Suprapubic skin (tissue), 4 donors: Measurements from ENCODE around the gene DHX35.

Experiments used
- EP300 ChIP-seq: sonication (generic); formaldehyde crosslinking; IDR thresholded peaks from one replicate; pipeline ENCODE4 v1.6.1; 2017; ENCODE audit warnings: antibody characterized with exemption
- POLR2A ChIP-seq, 2 donors: fragments of 450-650 bp; IDR thresholded peaks; one replicate each; pipeline ENCODE4 v1.6.1; 2017; ENCODE audit warnings: antibody characterized with exemption in 2 of 2, mild to moderate bottlenecking in 2 of 2, moderate library complexity in 2 of 2
- POLR2AphosphoS5 ChIP-seq, 3 donors: sonication (generic); formaldehyde crosslinking; IDR thresholded peaks; one replicate each; pipeline ENCODE4 v1.6.1; 2017; ENCODE audit warnings: antibody characterized with exemption in 3 of 3
- TF ChIP-seq, protein P1 (sequence below), 2 donors: fragments of 200-600 bp in 1 of 2; fragments of 450-650 bp in 1 of 2; sonication (generic) in 1 of 2; IDR thresholded peaks; one replicate each; pipeline ENCODE4 v1.5.1; 2016 to 2019; ENCODE audit warnings: antibody characterized with exemption in 2 of 2, mild to moderate bottlenecking in 1 of 2, moderate library complexity in 1 of 2

GRCh38 chr20:38932457-38933120 lies 29.6 kb upstream of the DHX35 start:
- TF ChIP-seq POLR2AphosphoS5 (IDR thresholded peaks at IDR 0.05) (no peak), POLR2A (IDR thresholded peaks at IDR 0.05) (no peak), EP300 (no peak)
- TF ChIP-seq, protein P1, sequence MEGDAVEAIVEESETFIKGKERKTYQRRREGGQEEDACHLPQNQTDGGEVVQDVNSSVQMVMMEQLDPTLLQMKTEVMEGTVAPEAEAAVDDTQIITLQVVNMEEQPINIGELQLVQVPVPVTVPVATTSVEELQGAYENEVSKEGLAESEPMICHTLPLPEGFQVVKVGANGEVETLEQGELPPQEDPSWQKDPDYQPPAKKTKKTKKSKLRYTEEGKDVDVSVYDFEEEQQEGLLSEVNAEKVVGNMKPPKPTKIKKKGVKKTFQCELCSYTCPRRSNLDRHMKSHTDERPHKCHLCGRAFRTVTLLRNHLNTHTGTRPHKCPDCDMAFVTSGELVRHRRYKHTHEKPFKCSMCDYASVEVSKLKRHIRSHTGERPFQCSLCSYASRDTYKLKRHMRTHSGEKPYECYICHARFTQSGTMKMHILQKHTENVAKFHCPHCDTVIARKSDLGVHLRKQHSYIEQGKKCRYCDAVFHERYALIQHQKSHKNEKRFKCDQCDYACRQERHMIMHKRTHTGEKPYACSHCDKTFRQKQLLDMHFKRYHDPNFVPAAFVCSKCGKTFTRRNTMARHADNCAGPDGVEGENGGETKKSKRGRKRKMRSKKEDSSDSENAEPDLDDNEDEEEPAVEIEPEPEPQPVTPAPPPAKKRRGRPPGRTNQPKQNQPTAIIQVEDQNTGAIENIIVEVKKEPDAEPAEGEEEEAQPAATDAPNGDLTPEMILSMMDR (IDR thresholded peaks at IDR 0.05) = no peak
